SK-N-SH (cell line): ENCODE data around the gene CDS2. TPM values are rescaled to one million over a fixed set of nuclear protein-coding genes. Genes with fewer than 3 reads are reported as not detected.

Source experiments
- CTCF ChIA-PET: fragments of 300-600, 350-600 bp; formaldehyde crosslinking; extraction: SDS; loops from one replicate; lab custom pipeline; 2021; lab: Yijun Ruan, JAX
- POLR2A ChIA-PET: fragments of 350-600 bp; sonication (Branson Sonifier 250); formaldehyde crosslinking; extraction: SDS; loops from one replicate; lab custom pipeline; 2020; ENCODE audit warnings: antibody characterized with exemption, inconsistent platforms; lab: Yijun Ruan, JAX
- DNase-seq: peaks from one replicate; pipeline ENCODE4 v3.0.0; 2012
- H2AFZ ChIP-seq: fragments of 200-600 bp; sonication (generic); 2 replicates; pipeline ENCODE4 v1.8.1; 2016; ENCODE audit warnings: antibody characterized with exemption, mild to moderate bottlenecking, low read depth
- H3F3A ChIP-seq: fragments of 200-600 bp; sonication (generic); replicated peaks from 2 replicates; pipeline ENCODE3; 2016; ENCODE audit warnings: antibody characterized with exemption, mild to moderate bottlenecking; ENCODE audit not compliant: insufficient read depth
- H3K27ac ChIP-seq, 2 experiments: fragments of 200-500 bp in 1 of 2; fragments of 200-600 bp in 1 of 2; sonication (Bioruptor generic) in 1 of 2; sonication (generic), shearing (Covaris generic) in 1 of 2; 2 replicates each; pipeline versions ENCODE4 v1.5.1 to v1.6.1; 2014 to 2016; ENCODE audit warnings: low read depth in 2 of 2, inconsistent platforms in 1 of 2, low read length in 1 of 2, mild to moderate bottlenecking in 1 of 2, mixed read lengths in 1 of 2
- H3K27me3 ChIP-seq: fragments of 200-600 bp; sonication (generic), shearing (Covaris generic); 2 replicates; pipeline ENCODE4 v1.6.1; 2016; ENCODE audit warnings: mixed run types; ENCODE audit not compliant: insufficient read depth
- H3K36me3 ChIP-seq, 2 experiments: fragments of 200-500 bp in 1 of 2; fragments of 200-600 bp in 1 of 2; sonication (Bioruptor generic) in 1 of 2; sonication (generic) in 1 of 2; replicated peaks in 1 of 2; 2 replicates each; pipeline versions ENCODE3 to v1.5.1; 2014 to 2016; ENCODE audit warnings: low read length in 1 of 2, mild to moderate bottlenecking in 1 of 2; ENCODE audit not compliant: insufficient read depth in 2 of 2, control insufficient read depth in 1 of 2
- H3K4me1 ChIP-seq, 2 experiments: fragments of 200-500 bp in 1 of 2; fragments of 200-600 bp in 1 of 2; sonication (Bioruptor generic) in 1 of 2; sonication (generic), shearing (Covaris generic) in 1 of 2; 2 replicates each; pipeline versions ENCODE4 v1.5.1 to v1.6.1; 2014 to 2016; ENCODE audit warnings: low read depth in 1 of 2, low read length in 1 of 2, mixed run types in 1 of 2; ENCODE audit not compliant: insufficient read depth in 2 of 2, control insufficient read depth in 1 of 2
- H3K4me2 ChIP-seq: fragments of 200-600 bp; sonication (generic), shearing (Covaris generic); 2 replicates; pipeline ENCODE4 v1.6.1; 2017; ENCODE audit warnings: mixed run types
- H3K4me3 ChIP-seq, 2 experiments: fragments of 200-500 bp in 1 of 2; fragments of 200-600 bp in 1 of 2; sonication (Bioruptor generic) in 1 of 2; sonication (generic), shearing (Covaris generic) in 1 of 2; 2 replicates each; pipeline versions ENCODE4 v1.5.1 to v1.8.1; 2014 to 2016; ENCODE audit warnings: low read depth in 2 of 2, inconsistent platforms in 1 of 2, low read length in 1 of 2, mild to moderate bottlenecking in 1 of 2, mixed read lengths in 1 of 2, moderate library complexity in 1 of 2
- H3K79me2 ChIP-seq: fragments of 200-600 bp; sonication (generic); 2 replicates; pipeline ENCODE4 v1.8.1; 2017; ENCODE audit warnings: mild to moderate bottlenecking; ENCODE audit not compliant: insufficient read depth
- H3K9ac ChIP-seq: fragments of 200-600 bp; sonication (generic); 2 replicates; pipeline ENCODE4 v1.6.1; 2017; ENCODE audit warnings: mixed run types
- H3K9me2 ChIP-seq: fragments of 200-600 bp; sonication (generic); 2 replicates; pipeline ENCODE4 v1.6.1; 2017; ENCODE audit warnings: mixed run types
- H3K9me3 ChIP-seq: fragments of 200-600 bp; sonication (generic); 2 replicates; pipeline ENCODE4 v1.6.1; 2017; ENCODE audit warnings: mixed run types, mild to moderate bottlenecking, moderate library complexity
- H4K20me1 ChIP-seq: fragments of 200-600 bp; sonication (generic); 2 replicates; pipeline ENCODE4 v1.6.1; 2017; ENCODE audit warnings: mild to moderate bottlenecking, mixed run types; ENCODE audit not compliant: insufficient read depth
- ELF1 ChIP-seq: IDR thresholded peaks from 2 replicates; pipeline ENCODE4 v1.4.0; 2012
- EZH2phosphoT487 ChIP-seq: fragments of 200-600 bp; sonication (generic); IDR thresholded peaks from 2 replicates; pipeline ENCODE4 v1.6.1; 2017; ENCODE audit warnings: low read depth, mixed run types, mild to moderate bottlenecking, antibody characterized with exemption, moderate library complexity, borderline replicate concordance
- FOXJ3 ChIP-seq: sonication (generic); formaldehyde crosslinking; IDR thresholded peaks from 2 replicates; pipeline ENCODE4 v1.5.1; 2020; ENCODE audit warnings: mild to moderate bottlenecking, missing genetic modification reagents
- FOXM1 ChIP-seq: IDR thresholded peaks from 2 replicates; pipeline ENCODE4 v1.4.0; 2012; ENCODE audit warnings: low read depth, mild to moderate bottlenecking
- GABPA ChIP-seq: IDR thresholded peaks from 2 replicates; pipeline ENCODE4 v1.4.0; 2012; ENCODE audit warnings: low read depth, mild to moderate bottlenecking
- GATA2 ChIP-seq: sonication (generic); formaldehyde crosslinking; IDR thresholded peaks from 2 replicates; pipeline ENCODE4 v1.5.0; 2020; ENCODE audit warnings: mild to moderate bottlenecking, missing genetic modification reagents
- MEF2A ChIP-seq: IDR thresholded peaks from 2 replicates; pipeline ENCODE4 v1.4.0; 2012; ENCODE audit warnings: low read depth, borderline replicate concordance
- NRF1 ChIP-seq: IDR thresholded peaks from 2 replicates; pipeline ENCODE4 v1.6.1; 2012; ENCODE audit warnings: low read depth, mild to moderate bottlenecking, low read length
- RAD21 ChIP-seq: IDR thresholded peaks from 2 replicates; pipeline ENCODE4 v1.6.1; 2012; ENCODE audit warnings: mild to moderate bottlenecking, low read length
- RCOR1 ChIP-seq: fragments of 150-350 bp; IDR thresholded peaks from 2 replicates; pipeline ENCODE4 v1.6.1; 2017; ENCODE audit warnings: antibody characterized with exemption, low read length
- SMC3 ChIP-seq: IDR thresholded peaks from 2 replicates; pipeline ENCODE4 v1.6.1; 2012; ENCODE audit warnings: low read depth, low read length, improper control_type of control experiment
- TAF1 ChIP-seq: IDR thresholded peaks from 2 replicates; pipeline ENCODE4 v1.6.1; 2012; ENCODE audit warnings: low read depth, mild to moderate bottlenecking, low read length, moderate library complexity, borderline replicate concordance
- USF2 ChIP-seq: fragments of 150-350 bp; IDR thresholded peaks from 2 replicates; pipeline ENCODE4 v1.6.1; 2017; ENCODE audit warnings: antibody characterized with exemption, low read length, low read depth, borderline replicate concordance
- ZBTB33 ChIP-seq: IDR thresholded peaks from 2 replicates; pipeline ENCODE4 v1.4.0; 2012; ENCODE audit warnings: low read depth, borderline replicate concordance
- WGBS: methylation state at CpG from one replicate; pipeline ENCODE4 v1.1.6; 2017; ENCODE audit warnings: low lambda C conversion rate; 5-methylcytosine and 5-hydroxymethylcytosine counted together
- polyA plus RNA-seq, 3 experiments: library from polyadenylated mRNA; depleted of rRNA; stranded (reverse); fragments of >200 nt; gene quantifications; 2 replicates each; pipeline ENCODE4 v1.2.3, GENCODE V29; 2012
- TF ChIP-seq, protein P1 (sequence below): fragments of 150-350 bp; IDR thresholded peaks from 2 replicates; pipeline ENCODE4 v1.6.1; 2016; ENCODE audit warnings: mild to moderate bottlenecking, low read depth, low read length
- TF ChIP-seq, protein P2 (sequence below): IDR thresholded peaks from 2 replicates; pipeline ENCODE4 v1.6.1; 2012; ENCODE audit warnings: mild to moderate bottlenecking, low read depth, low read length, moderate library complexity
- TF ChIP-seq, protein P3 (sequence below): IDR thresholded peaks from 2 replicates; pipeline ENCODE4 v1.4.0; 2012; ENCODE audit warnings: low read depth, borderline replicate concordance

The CDS2 gene
- polyA plus RNA-seq, 1 of the 3 experiments (the other 2 are of a cell fraction), result 13.9 TPM

DNA sequence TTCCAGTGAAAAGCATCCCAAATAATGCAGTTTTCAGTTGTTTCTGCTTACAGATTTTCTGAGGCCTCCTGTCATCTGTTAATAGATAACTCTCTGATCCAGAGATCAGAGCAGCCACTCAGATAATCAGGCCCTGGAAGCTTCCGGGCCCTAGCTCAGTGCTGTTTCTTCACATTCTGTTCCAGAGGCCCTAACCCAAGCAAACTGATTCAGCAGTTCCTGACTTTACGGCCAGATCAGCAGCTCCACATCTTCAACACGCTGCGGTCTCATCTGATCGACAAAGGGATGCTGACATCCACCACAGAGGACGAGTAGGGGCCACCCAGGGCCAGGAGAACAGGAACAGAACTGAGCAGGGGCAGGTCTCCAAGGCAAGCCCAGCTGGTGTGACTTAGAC is 63.1 kb downstream of the CDS2 start:
- H3K4me1 ChIP-seq, result no peaks in the 10 kb centered on the region; a peak in 1 of 4 replicates
- H3K9me2 ChIP-seq, result no peaks in the 10 kb centered on the region
- no peaks in the 10 kb centered on the region for H4K20me1 ChIP-seq
- POLR2A ChIA-PET, result no interaction called here
- TF ChIP-seq USF2, result no peak
- TF ChIP-seq FOXM1, result no peak
- TF ChIP-seq MEF2A, result no peak
- TF ChIP-seq RCOR1, result no peak
- TF ChIP-seq ELF1, result no peak
- TF ChIP-seq GABPA, result no peak
- no peak for TF ChIP-seq GATA2 (CRISPR knock-in tag)
- TF ChIP-seq, protein P1, sequence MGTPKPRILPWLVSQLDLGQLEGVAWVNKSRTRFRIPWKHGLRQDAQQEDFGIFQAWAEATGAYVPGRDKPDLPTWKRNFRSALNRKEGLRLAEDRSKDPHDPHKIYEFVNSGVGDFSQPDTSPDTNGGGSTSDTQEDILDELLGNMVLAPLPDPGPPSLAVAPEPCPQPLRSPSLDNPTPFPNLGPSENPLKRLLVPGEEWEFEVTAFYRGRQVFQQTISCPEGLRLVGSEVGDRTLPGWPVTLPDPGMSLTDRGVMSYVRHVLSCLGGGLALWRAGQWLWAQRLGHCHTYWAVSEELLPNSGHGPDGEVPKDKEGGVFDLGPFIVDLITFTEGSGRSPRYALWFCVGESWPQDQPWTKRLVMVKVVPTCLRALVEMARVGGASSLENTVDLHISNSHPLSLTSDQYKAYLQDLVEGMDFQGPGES, result no peak
- no peak for TF ChIP-seq NRF1
- TF ChIP-seq ZBTB33, result no peak
- no peak for TF ChIP-seq TAF1
- no peak for TF ChIP-seq RAD21
- TF ChIP-seq, protein P2, sequence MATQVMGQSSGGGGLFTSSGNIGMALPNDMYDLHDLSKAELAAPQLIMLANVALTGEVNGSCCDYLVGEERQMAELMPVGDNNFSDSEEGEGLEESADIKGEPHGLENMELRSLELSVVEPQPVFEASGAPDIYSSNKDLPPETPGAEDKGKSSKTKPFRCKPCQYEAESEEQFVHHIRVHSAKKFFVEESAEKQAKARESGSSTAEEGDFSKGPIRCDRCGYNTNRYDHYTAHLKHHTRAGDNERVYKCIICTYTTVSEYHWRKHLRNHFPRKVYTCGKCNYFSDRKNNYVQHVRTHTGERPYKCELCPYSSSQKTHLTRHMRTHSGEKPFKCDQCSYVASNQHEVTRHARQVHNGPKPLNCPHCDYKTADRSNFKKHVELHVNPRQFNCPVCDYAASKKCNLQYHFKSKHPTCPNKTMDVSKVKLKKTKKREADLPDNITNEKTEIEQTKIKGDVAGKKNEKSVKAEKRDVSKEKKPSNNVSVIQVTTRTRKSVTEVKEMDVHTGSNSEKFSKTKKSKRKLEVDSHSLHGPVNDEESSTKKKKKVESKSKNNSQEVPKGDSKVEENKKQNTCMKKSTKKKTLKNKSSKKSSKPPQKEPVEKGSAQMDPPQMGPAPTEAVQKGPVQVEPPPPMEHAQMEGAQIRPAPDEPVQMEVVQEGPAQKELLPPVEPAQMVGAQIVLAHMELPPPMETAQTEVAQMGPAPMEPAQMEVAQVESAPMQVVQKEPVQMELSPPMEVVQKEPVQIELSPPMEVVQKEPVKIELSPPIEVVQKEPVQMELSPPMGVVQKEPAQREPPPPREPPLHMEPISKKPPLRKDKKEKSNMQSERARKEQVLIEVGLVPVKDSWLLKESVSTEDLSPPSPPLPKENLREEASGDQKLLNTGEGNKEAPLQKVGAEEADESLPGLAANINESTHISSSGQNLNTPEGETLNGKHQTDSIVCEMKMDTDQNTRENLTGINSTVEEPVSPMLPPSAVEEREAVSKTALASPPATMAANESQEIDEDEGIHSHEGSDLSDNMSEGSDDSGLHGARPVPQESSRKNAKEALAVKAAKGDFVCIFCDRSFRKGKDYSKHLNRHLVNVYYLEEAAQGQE, result no peak
- TF ChIP-seq EZH2phosphoT487, result no peak
- TF ChIP-seq FOXJ3 (CRISPR knock-in tag), result no peak
- TF ChIP-seq SMC3, result no peak
- TF ChIP-seq, protein P3, sequence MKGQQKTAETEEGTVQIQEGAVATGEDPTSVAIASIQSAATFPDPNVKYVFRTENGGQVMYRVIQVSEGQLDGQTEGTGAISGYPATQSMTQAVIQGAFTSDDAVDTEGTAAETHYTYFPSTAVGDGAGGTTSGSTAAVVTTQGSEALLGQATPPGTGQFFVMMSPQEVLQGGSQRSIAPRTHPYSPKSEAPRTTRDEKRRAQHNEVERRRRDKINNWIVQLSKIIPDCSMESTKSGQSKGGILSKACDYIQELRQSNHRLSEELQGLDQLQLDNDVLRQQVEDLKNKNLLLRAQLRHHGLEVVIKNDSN, result no peak
- TF ChIP-seq, all 33 proteins: peak for 0
- DNase-seq, result no peak
- no peak overlapping the region for H2AFZ ChIP-seq
- CTCF ChIA-PET, result interaction anchor here (0.7 to 7.0 kb wide), 3 partner anchors 16 to 63 kb away, joined by 3 to 115 read pairs (median 4); partner anchors contain the start of gene CDS2
- H3F3A ChIP-seq, result no peaks in the 10 kb centered on the region
- no peaks in the 10 kb centered on the region for H3K27me3 ChIP-seq
- WGBS, result 92% methylated on average over 6 of the region's 6 CpGs
- no peaks in the 10 kb centered on the region for H3K79me2 ChIP-seq
- H3K9ac ChIP-seq, result no peak overlapping the region
- H3K4me2 ChIP-seq, result no peak overlapping the region
- H3K27ac ChIP-seq, result no peak overlapping the region
- no peaks in the 10 kb centered on the region for H3K9me3 ChIP-seq
- H3K36me3 ChIP-seq, result peaks cover 10 to 61% of the 10 kb centered on the region in 2 experiments
- no peak overlapping the region for H3K4me3 ChIP-seq
